T-helper 17 cell (primary cell): ENCODE data around the gene KIF5A. TPM values are rescaled to one million over a fixed set of nuclear protein-coding genes. Genes with fewer than 3 reads are reported as not detected.
"Not testable (repeated sequence)": the region's sequence is repeated elsewhere in the genome, so short reads cannot be mapped to it uniquely, and the experiment has no call there.

Source experiments
- ATAC-seq: fragments of 150-1000 bp; cut with Tn5 transposase; 2 replicates; pipeline ENCODE4 v1.10.0; 2021; ENCODE audit warnings: mild to moderate bottlenecking, moderate library complexity
- DNase-seq, 3 donors: peaks; one replicate each; pipeline versions ENCODE4 v3.0.0 to v3.0.0-alpha.2; 2020 to 2021
- H3K9me3 ChIP-seq: one replicate; pipeline ENCODE4 v1.7.0; 2013; ENCODE audit warnings: low read length, mild to moderate bottlenecking; ENCODE audit not compliant: control insufficient read depth, poor library complexity, severe bottlenecking
- H3K27ac Mint-ChIP-seq: one replicate; pipeline ENCODE4 v1.8.0; 2022; ENCODE audit warnings: mild to moderate bottlenecking, moderate library complexity, mixed read lengths
- H3K27me3 Mint-ChIP-seq: one replicate; pipeline ENCODE4 v1.8.0; 2022; ENCODE audit warnings: mixed read lengths
- H3K36me3 Mint-ChIP-seq: one replicate; pipeline ENCODE4 v1.8.0; 2022; ENCODE audit warnings: low read depth, mixed read lengths
- H3K4me1 Mint-ChIP-seq: one replicate; pipeline ENCODE4 v1.8.0; 2022; ENCODE audit warnings: mild to moderate bottlenecking, mixed read lengths
- H3K4me3 Mint-ChIP-seq: one replicate; pipeline ENCODE4 v1.8.0; 2022; ENCODE audit warnings: mild to moderate bottlenecking, moderate library complexity, mixed read lengths
- total RNA-seq, 4 donors: library from RNA in 2 of 4; stranded (reverse) in 2 of 4; gene quantifications; one replicate each; pipeline ENCODE4 v1.2.3 and lab custom pipeline; 2022 to 2026

KIF5A gene
- total RNA-seq, 2 donors from 2014 or later = 0.35 to 0.63 TPM

- H3K4me1 Mint-ChIP-seq = peaks cover 11% of the 10 kb centered on the region
- H3K36me3 Mint-ChIP-seq = peaks cover 2% of the 10 kb centered on the region
- ATAC-seq (no peak), DNase-seq (no peak)
- H3K9me3 ChIP-seq = no peaks in the 10 kb centered on the region
- H3K4me3 Mint-ChIP-seq = no peak overlapping the region
- peaks cover 23% of the 10 kb centered on the region for H3K27me3 Mint-ChIP-seq
- no peak overlapping the region for H3K27ac Mint-ChIP-seq
These were observed 30.6 kb downstream of the KIF5A start for GRCh38 chr12:57580466-57580795.

GRCh38 chr12:57581802-57582201, 32.0 kb downstream of the KIF5A start:
- Mint-ChIP-seq H3K27me3 (peaks cover 20% of the 10 kb centered on the region), H3K4me3 (no peak overlapping the region), H3K27ac (no peak overlapping the region), H3K4me1 (peaks cover 11% of the 10 kb centered on the region), H3K36me3 (peaks cover 2% of the 10 kb centered on the region)
- DNase-seq (no peak), ATAC-seq (no peak)
- no peaks in the 10 kb centered on the region for H3K9me3 ChIP-seq

DNA sequence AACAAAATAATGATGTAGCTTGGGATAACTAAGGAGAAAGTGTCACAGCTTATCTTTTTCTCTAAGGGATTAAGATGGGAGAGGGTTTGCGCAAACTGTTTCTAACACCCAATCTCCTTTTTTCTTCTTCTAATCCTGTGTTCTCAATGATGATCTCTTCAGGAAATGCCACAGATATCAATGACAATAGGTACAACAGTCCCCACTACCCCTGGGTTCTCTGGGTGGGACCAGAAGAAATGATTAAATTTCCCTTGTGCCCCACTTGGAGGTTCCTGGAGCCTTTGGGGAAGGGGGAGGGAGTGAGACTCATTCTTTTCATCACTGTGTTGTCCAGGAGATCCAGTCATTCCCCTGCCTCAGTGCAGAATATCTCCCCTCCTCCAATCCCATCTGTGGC, 32.6 kb downstream of the KIF5A start:
- DNase-seq = no peak
- Mint-ChIP-seq H3K27me3 (peaks cover 20% of the 10 kb centered on the region), H3K4me3 (no peak overlapping the region), H3K4me1 (peaks cover 11% of the 10 kb centered on the region), H3K36me3 (peaks cover 2% of the 10 kb centered on the region), H3K27ac (no peak overlapping the region)
- H3K9me3 ChIP-seq = no peaks in the 10 kb centered on the region
- ATAC-seq = no peak

DNA sequence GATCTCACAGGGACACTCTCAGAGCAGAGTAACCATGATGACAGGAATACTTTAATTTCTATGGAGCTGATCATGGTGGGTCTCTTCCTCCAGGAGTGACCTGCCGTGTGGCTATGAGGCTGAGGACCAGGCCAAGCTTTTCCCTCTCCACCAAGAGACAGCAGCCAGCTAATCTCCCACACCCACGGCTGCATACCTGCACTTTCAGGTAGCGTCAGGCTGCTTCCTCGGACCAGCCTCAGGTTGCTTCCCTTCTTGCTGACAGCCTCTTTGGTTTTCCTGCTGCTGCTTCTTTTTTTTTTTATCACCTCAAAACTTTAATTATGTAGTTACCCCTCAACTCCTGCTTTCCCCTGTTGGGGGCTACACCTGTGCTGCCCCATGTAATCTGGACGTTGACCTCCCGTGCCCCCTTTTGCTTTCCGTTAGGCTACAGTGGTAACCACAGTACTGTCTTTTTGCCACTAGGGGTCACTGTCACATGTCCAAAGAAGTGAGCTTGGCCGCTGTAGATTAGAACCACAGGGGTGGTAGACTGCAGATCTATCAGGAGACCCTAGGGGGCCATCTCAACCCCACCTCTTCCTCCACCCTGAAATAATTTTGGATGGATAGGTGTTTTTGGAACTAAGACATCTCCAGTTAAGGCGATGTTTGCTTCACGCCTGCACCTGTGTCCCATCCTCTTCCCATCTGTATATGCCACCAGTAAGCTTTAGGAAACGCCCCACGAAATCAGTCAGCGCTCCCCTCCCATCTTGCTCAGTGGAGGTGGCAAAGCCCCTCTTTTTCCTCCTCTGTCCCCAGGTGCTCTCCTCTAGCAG, 33.4 kb downstream of the KIF5A start:
- H3K4me1 Mint-ChIP-seq = peaks cover 11% of the 10 kb centered on the region
- H3K27ac Mint-ChIP-seq = peak overlapping the region; percentile 76
- DNase-seq = peak; percentile 25 to 51 (median 28)
- H3K9me3 ChIP-seq = no peaks in the 10 kb centered on the region
- peak; percentile 100 for ATAC-seq
- H3K36me3 Mint-ChIP-seq = peaks cover 2% of the 10 kb centered on the region
- peaks cover 20% of the 10 kb centered on the region for H3K27me3 Mint-ChIP-seq
- H3K4me3 Mint-ChIP-seq = no peak overlapping the region

GRCh38 chr12:57584050-57584449, 34.2 kb downstream of the KIF5A start:
- no peak overlapping the region for H3K4me3 Mint-ChIP-seq
- ATAC-seq (no peak), DNase-seq (no peak)
- H3K36me3 Mint-ChIP-seq = peaks cover 2% of the 10 kb centered on the region
- H3K4me1 Mint-ChIP-seq = peaks cover 11% of the 10 kb centered on the region
- H3K27me3 Mint-ChIP-seq = peaks cover 20% of the 10 kb centered on the region
- no peak overlapping the region for H3K27ac Mint-ChIP-seq
- no peaks in the 10 kb centered on the region for H3K9me3 ChIP-seq

- Mint-ChIP-seq H3K4me3 (no peak overlapping the region), H3K4me1 (peaks cover 11% of the 10 kb centered on the region)
- DNase-seq = no peak
These were observed 34.8 kb downstream of the KIF5A start for GRCh38 chr12:57584690-57585089.

DNA sequence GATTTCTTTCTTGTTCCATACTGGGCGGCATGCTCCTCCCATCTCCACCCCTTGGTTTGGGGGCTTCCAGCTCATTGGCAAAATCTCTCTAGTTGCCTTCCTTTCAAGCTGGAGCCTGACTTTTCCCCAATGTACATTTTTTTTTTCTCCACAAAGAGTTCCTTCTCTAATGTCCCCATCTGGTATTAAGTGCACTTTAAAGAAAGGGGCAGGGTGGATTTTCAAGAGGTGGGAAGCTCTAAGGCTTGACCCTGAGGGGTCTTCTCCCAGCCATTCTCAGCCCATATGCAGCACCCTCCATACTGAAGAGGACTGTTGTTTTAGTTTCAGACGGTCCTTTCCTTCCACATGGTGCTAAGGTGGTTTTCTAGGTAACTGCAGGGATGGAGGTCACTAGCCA, 35.3 kb downstream of the KIF5A start:
- Mint-ChIP-seq H3K27ac (no peak overlapping the region), H3K4me3 (no peak overlapping the region), H3K4me1 (peaks cover 11% of the 10 kb centered on the region), H3K27me3 (peaks cover 20% of the 10 kb centered on the region), H3K36me3 (peaks cover 2% of the 10 kb centered on the region)
- ATAC-seq (no peak), DNase-seq (no peak)
- no peaks in the 10 kb centered on the region for H3K9me3 ChIP-seq

More at GRCh38 chr12:57584690-57585089, 34.8 kb downstream of the KIF5A start:
- Mint-ChIP-seq H3K27me3 (peaks cover 20% of the 10 kb centered on the region), H3K36me3 (peaks cover 2% of the 10 kb centered on the region), H3K27ac (no peak overlapping the region)
- H3K9me3 ChIP-seq = no peaks in the 10 kb centered on the region
- no peak for ATAC-seq

GRCh38 chr12:57586128-57586527, 36.3 kb downstream of the KIF5A start:
- Mint-ChIP-seq H3K27me3 (peaks cover 20% of the 10 kb centered on the region), H3K36me3 (peaks cover 2% of the 10 kb centered on the region), H3K4me3 (no peak overlapping the region), H3K4me1 (peaks cover 17% of the 10 kb centered on the region), H3K27ac (no peak overlapping the region)
- no peaks in the 10 kb centered on the region for H3K9me3 ChIP-seq
- ATAC-seq = no peak
- no peak for DNase-seq

- peaks cover 2% of the 10 kb centered on the region for H3K36me3 Mint-ChIP-seq
- DNase-seq (no peak), ATAC-seq (no peak)
- no peaks in the 10 kb centered on the region for H3K9me3 ChIP-seq
- H3K27me3 Mint-ChIP-seq = peaks cover 20% of the 10 kb centered on the region
- no peak overlapping the region for H3K27ac Mint-ChIP-seq
- H3K4me1 Mint-ChIP-seq = peaks cover 22% of the 10 kb centered on the region
- no peak overlapping the region for H3K4me3 Mint-ChIP-seq
These were observed 37.1 kb downstream of the KIF5A start for GRCh38 chr12:57586832-57587429.

DNA sequence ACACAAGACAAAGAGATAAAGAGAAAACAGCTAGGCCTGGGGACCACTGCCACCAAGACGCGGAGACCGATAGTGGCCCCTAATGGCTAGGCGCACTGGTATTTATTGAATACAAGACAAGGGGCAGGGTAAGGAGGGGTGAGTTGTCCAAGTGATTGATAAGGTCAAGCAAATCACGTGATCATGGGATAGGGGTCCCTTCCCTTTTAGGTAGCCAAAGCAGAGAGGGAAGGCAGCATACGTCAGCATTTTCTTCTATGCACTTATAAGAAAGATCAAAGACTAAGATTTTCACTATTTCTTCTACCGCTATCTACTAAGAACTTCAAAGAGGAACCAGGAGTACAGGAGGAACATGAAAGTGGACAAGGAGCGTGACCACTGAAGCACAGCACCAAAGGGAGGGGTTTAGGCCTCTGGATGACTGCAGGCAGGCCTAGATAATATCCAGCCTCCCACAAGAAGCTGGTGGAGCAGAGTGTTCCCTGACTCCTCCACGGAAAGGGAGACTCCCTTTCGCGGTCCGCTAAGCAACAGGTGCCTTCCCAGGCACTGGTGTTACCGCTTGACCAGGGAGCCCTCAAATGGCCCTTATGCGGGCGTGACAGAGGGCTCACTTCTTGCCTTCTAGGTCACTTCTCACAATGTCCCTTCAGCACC, 39.2 kb downstream of the KIF5A start:
- H3K9me3 ChIP-seq, DNase-seq, ATAC-seq, H3K4me3 Mint-ChIP-seq, H3K36me3 Mint-ChIP-seq, H3K27ac Mint-ChIP-seq: not testable (repeated sequence)
- peaks cover 26% of the 10 kb centered on the region for H3K4me1 Mint-ChIP-seq
- peaks cover 12% of the 10 kb centered on the region for H3K27me3 Mint-ChIP-seq

- peaks cover 23% of the 10 kb centered on the region for H3K4me1 Mint-ChIP-seq
- H3K4me3 Mint-ChIP-seq = peak overlapping the region; percentile 90
These were observed 40.6 kb downstream of the KIF5A start for GRCh38 chr12:57590479-57590863.

GRCh38 chr12:57590864-57591781, 41.3 kb downstream of the KIF5A start, which contains the start of gene PIP4K2C:
Gene PIP4K2C, plus strand, starts transcription at chr12:57591192. Its CDS starts 98 bp downstream, at chr12:57591290.
- H3K27ac Mint-ChIP-seq = peak within 1 kb of the TSS; percentile 81
- DNase-seq (peak; percentile 52 to 84 (median 79)), ATAC-seq (peak; percentile 93)
- peaks cover 23% of the 10 kb centered on the region for H3K4me1 Mint-ChIP-seq
- peaks cover 2% of the 10 kb centered on the region for H3K36me3 Mint-ChIP-seq
- no peaks in the 10 kb centered on the region for H3K27me3 Mint-ChIP-seq
- H3K4me3 Mint-ChIP-seq = peak within 1 kb of the TSS; percentile 90
- H3K9me3 ChIP-seq = no peaks in the 10 kb centered on the region

More at GRCh38 chr12:57590479-57590863, 40.6 kb downstream of the KIF5A start:
- no peaks in the 10 kb centered on the region for H3K9me3 ChIP-seq
- H3K27ac Mint-ChIP-seq = peak overlapping the region; percentile 81
- no peaks in the 10 kb centered on the region for H3K36me3 Mint-ChIP-seq
- DNase-seq (no peak), ATAC-seq (no peak)
- peaks cover 1% of the 10 kb centered on the region for H3K27me3 Mint-ChIP-seq
